Measurements from ENCODE around the gene GDI1.

DNA sequence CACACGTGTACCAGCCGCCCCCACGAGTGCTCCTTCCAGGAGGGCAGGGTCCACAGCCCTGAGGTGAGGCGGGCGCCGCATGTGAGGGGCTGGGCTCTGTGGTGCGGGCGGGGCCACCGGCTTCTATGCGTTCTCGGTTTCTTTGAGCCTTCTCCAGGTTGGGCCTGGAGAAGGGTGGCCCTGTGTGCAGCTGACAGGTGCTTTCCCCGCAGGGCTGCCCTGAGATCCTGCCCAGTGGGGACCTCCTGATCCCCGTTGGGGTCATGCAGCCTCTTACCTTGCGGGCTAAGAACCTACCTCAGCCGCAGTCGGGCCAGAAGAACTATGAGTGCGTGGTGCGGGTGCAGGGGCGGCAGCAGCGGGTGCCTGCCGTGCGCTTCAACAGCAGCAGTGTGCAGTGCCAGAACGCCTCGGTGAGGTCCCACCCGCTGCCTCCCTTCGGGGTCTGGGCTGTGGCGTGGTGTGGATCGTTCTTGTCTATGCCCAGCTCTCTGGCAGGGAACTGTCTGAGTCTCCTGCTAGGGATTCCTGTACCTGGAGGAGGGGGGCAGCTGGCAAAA is 27.9 kb downstream of the GDI1 start:
- no peak for TF ChIP-seq POLR2A (IDR thresholded peaks at IDR 0.05)
- TF ChIP-seq, protein P1, sequence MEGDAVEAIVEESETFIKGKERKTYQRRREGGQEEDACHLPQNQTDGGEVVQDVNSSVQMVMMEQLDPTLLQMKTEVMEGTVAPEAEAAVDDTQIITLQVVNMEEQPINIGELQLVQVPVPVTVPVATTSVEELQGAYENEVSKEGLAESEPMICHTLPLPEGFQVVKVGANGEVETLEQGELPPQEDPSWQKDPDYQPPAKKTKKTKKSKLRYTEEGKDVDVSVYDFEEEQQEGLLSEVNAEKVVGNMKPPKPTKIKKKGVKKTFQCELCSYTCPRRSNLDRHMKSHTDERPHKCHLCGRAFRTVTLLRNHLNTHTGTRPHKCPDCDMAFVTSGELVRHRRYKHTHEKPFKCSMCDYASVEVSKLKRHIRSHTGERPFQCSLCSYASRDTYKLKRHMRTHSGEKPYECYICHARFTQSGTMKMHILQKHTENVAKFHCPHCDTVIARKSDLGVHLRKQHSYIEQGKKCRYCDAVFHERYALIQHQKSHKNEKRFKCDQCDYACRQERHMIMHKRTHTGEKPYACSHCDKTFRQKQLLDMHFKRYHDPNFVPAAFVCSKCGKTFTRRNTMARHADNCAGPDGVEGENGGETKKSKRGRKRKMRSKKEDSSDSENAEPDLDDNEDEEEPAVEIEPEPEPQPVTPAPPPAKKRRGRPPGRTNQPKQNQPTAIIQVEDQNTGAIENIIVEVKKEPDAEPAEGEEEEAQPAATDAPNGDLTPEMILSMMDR (IDR thresholded peaks at IDR 0.05): no peak

All from Peyer's patch (tissue), 4 donors.